Stomach smooth muscle (tissue), 2 donors: ENCODE measurements around the gene ARHGAP10.

Experiments
- H3K27ac ChIP-seq: one replicate; pipeline ENCODE4 v1.7.0; 2013; ENCODE audit warnings: mild to moderate bottlenecking, low read length, inconsistent platforms
- H3K27me3 ChIP-seq, 2 donors: one replicate each; pipeline ENCODE4 v1.7.0; 2013; ENCODE audit warnings: low read length in 2 of 2; ENCODE audit not compliant: insufficient read depth in 2 of 2, control insufficient read depth in 1 of 2
- H3K36me3 ChIP-seq, 2 donors: one replicate each; pipeline ENCODE4 v1.7.0; 2013; ENCODE audit warnings: low read length in 2 of 2; ENCODE audit not compliant: control insufficient read depth in 2 of 2, insufficient read depth in 2 of 2
- H3K4me1 ChIP-seq: one replicate; pipeline ENCODE4 v1.7.0; 2013; ENCODE audit warnings: low read length; ENCODE audit not compliant: control insufficient read depth, insufficient read depth
- H3K4me3 ChIP-seq, 2 donors: one replicate each; pipeline ENCODE4 v1.7.0; 2013; ENCODE audit warnings: low read length in 2 of 2
- H3K9ac ChIP-seq, 2 donors: one replicate each; pipeline ENCODE4 v1.7.0; 2013; ENCODE audit warnings: low read length in 2 of 2, mild to moderate bottlenecking in 1 of 2
- H3K9me3 ChIP-seq, 2 donors: one replicate each; pipeline ENCODE4 v1.7.0; 2013; ENCODE audit warnings: low read length in 2 of 2; ENCODE audit not compliant: control insufficient read depth in 2 of 2
- donor health status: healthy.
- donor health status: Pancreatic carcinoma.

Gene ARHGAP10

DNA sequence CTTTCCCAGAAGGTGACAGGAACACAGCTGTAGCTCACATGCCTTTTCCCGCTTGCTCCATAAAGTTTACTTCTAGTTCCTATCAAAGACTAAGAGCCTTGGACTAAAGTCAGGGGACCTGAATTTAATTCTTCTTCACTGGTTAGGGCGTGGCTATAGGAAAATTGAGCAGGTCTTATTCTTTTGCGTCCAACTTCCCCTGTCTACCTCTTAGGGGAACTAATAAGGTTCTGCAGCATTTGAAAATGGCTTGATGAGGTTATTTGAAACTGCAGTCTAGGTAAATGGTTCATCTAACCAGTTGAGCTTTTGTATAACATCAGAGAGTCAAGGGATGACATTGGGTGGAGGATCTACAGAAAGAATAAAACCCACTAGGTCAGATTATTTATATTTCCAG is 2.6 kb downstream of the ARHGAP10 start:
- no peaks in the 10 kb centered on the region for H3K27me3 ChIP-seq
- peak overlapping the region; percentile 97 to 98 for H3K4me3 ChIP-seq
- H3K9ac ChIP-seq, result peak overlapping the region; percentile 93
- peaks cover 13% of the 10 kb centered on the region for H3K4me1 ChIP-seq
- H3K27ac ChIP-seq, result peak overlapping the region; percentile 90
- no peaks in the 10 kb centered on the region for H3K36me3 ChIP-seq
- H3K9me3 ChIP-seq, result no peaks in the 10 kb centered on the region

DNA sequence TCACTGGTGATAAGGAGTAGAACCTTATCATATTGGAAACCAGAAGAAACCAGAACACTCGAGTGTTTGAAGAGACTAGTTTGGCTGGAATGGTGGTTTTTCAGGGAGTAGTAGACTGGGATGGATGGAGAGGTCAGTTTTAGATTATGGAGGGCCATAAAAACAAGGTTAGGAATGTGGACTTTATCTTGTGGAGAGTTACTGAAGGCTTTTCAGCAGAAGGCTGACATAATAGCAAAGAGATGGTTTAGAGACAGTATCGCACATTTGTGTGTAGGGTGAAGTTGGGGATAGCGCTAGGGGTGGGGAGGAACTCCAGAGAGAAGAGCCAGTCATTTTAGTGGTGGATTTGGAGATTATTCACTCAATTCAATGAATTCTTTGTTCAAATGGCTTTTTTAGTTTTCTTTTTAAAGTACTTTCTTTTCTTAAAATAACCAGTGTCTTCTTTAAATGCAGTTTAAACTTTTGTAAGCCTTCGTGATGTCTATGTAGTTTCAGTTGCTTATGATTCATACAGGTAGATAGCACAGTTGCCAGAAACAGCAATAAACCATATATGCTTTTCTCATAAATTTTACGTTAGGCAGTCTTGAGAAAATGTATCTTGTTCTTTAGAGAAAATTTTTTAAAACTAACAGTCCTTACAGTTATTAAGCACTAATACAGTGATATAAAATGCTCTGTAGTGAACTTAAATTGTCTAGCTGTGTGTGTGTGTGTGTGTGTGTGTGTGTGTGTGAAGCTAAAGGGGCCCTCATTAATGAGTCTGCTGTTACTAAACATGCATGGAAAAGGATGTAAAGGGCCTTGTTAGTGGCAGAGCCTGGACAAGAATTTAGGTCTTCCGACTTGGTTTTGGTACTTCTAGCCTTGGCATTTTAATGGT is 3.8 kb downstream of the ARHGAP10 start:
- no peaks in the 10 kb centered on the region for H3K36me3 ChIP-seq
- H3K9ac ChIP-seq, result no peak overlapping the region
- H3K4me1 ChIP-seq, result peaks cover 13% of the 10 kb centered on the region
- no peaks in the 10 kb centered on the region for H3K9me3 ChIP-seq
- peak overlapping the region; percentile 8 for H3K27ac ChIP-seq
- peak overlapping the region; percentile 49 to 98 for H3K4me3 ChIP-seq
- no peaks in the 10 kb centered on the region for H3K27me3 ChIP-seq

DNA sequence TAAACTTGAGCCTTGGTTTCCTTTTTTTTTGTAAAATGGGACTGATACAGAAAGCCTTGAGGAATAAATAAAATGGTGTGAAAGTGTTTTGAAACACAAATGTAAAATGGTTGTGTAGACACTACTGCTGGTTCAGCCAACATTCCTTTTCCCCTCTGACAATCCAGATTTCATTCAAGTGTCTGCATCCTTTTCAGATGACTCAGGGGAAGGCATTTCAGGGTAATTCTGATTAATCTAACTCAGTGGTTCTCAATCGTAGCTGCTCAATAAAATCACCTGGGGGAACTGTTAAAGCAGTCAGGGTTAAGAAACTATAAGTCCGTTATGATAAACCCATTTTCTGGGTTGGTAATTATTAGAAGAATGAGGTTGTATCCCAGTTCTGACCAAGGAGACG is 4.6 kb downstream of the ARHGAP10 start:
- Histone ChIP-seq H3K4me1 (peaks cover 13% of the 10 kb centered on the region), H3K27me3 (no peaks in the 10 kb centered on the region), H3K9me3 (no peaks in the 10 kb centered on the region), H3K4me3 (peak overlapping the region; percentile 17 to 98), H3K27ac (no peak overlapping the region), H3K9ac (no peak overlapping the region), H3K36me3 (no peaks in the 10 kb centered on the region)

GRCh38 chr4:147737623-147738022 is 5.7 kb downstream of the ARHGAP10 start:
- Histone ChIP-seq H3K9ac (no peak overlapping the region), H3K27ac (no peak overlapping the region), H3K4me3 (no peak overlapping the region), H3K27me3 (no peaks in the 10 kb centered on the region), H3K36me3 (no peaks in the 10 kb centered on the region), H3K4me1 (peaks cover 22% of the 10 kb centered on the region), H3K9me3 (no peaks in the 10 kb centered on the region)

DNA sequence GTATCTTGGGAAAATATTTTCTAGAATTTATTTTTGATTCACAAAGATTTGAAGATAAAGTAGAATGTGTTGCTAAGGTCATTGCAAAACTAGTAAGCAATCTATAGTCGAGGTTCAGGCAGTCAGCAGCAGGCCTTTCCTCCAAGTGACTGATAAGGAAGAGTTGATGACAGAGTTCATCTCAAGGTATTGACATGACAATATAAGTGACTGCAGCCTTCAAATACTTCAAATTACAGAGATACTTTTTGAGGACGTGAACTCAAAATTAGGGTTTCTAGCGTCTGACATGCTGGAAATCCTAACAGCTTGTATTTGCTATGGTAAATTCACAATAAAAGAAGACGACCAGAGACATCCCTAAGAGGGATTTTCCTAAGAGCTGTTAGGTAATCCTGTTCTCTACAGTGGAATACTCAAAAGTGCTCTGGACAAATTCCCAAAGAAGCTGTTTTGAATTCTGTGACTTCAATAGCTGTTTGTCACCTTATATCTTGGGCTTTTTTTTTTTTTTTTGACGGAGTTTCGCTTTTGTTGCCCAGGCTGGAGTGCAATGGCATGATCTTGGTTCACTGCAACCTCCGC is 7.4 kb downstream of the ARHGAP10 start:
- H3K4me1 ChIP-seq, result peaks cover 19% of the 10 kb centered on the region
- no peak overlapping the region for H3K4me3 ChIP-seq
- no peak overlapping the region for H3K9ac ChIP-seq
- no peaks in the 10 kb centered on the region for H3K27me3 ChIP-seq
- H3K36me3 ChIP-seq, result no peaks in the 10 kb centered on the region
- no peak overlapping the region for H3K27ac ChIP-seq
- no peaks in the 10 kb centered on the region for H3K9me3 ChIP-seq

- Histone ChIP-seq H3K27ac (no peak overlapping the region), H3K27me3 (no peaks in the 10 kb centered on the region), H3K4me1 (peaks cover 28% of the 10 kb centered on the region), H3K9ac (no peak overlapping the region), H3K36me3 (no peaks in the 10 kb centered on the region), H3K9me3 (no peaks in the 10 kb centered on the region), H3K4me3 (no peak overlapping the region)
These were observed 8.3 kb downstream of the ARHGAP10 start for GRCh38 chr4:147740176-147740575.

DNA sequence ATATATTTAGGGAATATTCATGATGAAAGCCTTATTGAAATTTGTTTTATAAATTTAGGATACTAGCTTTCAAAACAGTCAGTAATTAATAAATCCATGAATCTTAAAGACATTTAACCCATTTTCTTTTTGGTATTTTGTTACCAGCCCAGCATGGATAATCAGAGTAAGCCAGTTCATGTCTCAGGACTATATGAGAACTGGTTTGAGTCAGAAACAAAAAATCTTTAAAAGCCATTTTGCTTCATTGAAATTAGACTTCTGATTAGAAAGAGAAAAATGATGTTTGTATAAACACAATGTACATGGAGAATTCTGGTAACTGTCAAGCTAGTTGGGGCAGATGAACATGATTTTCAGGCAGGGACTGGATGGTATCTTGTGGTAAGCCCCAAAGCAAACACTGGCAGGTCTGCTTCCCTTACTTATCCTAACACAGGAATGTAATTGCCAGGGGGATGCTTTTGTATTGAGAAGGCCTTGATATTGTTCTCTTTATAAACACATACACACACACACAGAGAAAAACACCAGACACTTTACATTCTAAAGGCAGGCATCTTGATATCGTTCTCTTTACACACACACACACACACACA is 9.4 kb downstream of the ARHGAP10 start:
- H3K27ac ChIP-seq, result peak overlapping the region; percentile 37
- no peak overlapping the region for H3K4me3 ChIP-seq
- H3K36me3 ChIP-seq, result no peaks in the 10 kb centered on the region
- peaks cover 28% of the 10 kb centered on the region for H3K4me1 ChIP-seq
- no peak overlapping the region for H3K9ac ChIP-seq
- H3K9me3 ChIP-seq, result no peaks in the 10 kb centered on the region
- H3K27me3 ChIP-seq, result no peaks in the 10 kb centered on the region

DNA sequence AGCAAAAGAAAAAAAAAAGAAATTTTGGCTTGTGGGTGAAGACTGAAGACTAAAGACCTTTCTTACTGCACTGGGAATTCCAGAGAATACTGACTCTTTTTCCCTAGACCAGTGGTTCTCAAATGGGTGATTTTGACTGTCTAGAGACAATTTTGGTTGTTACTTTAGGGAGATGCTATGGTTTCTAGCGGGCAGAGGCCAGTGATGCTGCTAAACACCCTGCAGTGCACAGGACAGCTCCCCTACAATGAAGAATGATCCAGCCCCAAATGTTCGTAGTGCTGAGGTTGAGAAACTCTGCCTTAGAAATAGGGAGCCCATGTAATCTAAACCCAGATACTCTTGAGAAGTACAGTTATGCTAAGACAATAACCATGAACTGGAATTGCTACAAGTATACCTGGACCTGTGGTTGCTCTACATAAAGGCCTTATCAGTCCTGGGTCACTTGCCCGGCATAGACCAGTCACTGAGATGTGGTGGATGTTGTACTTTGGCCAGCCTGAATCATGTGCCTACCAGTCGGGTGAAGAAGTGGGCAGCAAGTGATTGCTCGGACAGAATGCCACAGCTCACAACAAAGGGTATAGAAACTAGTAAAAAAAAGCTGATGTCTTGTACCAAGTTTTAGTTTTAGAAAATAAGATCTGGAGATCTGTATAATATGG is 16.0 kb downstream of the ARHGAP10 start:
- H3K4me1 ChIP-seq, result peaks cover 20% of the 10 kb centered on the region
- H3K9ac ChIP-seq, result no peak overlapping the region
- no peaks in the 10 kb centered on the region for H3K36me3 ChIP-seq
- H3K9me3 ChIP-seq, result no peaks in the 10 kb centered on the region
- no peaks in the 10 kb centered on the region for H3K27me3 ChIP-seq
- peak overlapping the region; percentile 24 for H3K27ac ChIP-seq
- H3K4me3 ChIP-seq, result no peak overlapping the region

DNA sequence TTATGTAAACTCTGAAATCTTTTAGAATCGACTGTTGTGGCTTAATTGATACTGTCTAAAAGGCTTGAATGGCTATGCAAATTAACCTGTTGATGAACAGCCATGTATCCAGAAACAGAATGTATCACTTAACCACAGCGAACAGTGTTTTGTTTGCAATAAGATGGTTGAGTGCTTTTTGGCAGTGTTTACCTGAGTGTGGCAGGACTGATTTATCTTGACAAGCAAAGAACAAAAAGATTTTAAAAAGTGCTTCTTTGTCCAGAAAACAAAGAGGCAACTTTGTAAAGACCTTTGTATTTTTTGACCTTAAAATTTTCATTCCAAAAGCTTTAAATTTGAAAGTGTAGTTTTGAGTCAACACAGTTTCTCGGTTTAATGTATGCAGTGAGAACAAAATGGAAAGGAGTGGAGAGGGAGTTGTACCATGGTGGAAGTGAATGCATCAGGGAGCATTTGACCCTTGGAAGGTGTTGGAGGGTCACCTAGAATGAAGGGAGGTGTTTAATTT is 18.0 kb downstream of the ARHGAP10 start:
- H3K36me3 ChIP-seq, result no peaks in the 10 kb centered on the region
- peak overlapping the region in 1 of 2 donors; percentile 0 for H3K9ac ChIP-seq
- H3K4me1 ChIP-seq, result peaks cover 23% of the 10 kb centered on the region
- no peaks in the 10 kb centered on the region for H3K9me3 ChIP-seq
- no peak overlapping the region for H3K27ac ChIP-seq
- H3K4me3 ChIP-seq, result no peak overlapping the region
- H3K27me3 ChIP-seq, result no peaks in the 10 kb centered on the region

GRCh38 chr4:147753047-147753446 is 21.2 kb downstream of the ARHGAP10 start:
- Histone ChIP-seq H3K27ac (peak overlapping the region; percentile 77), H3K36me3 (peaks cover 0 to 5% of the 10 kb centered on the region in 2 donors), H3K4me3 (no peak overlapping the region), H3K9ac (no peak overlapping the region), H3K27me3 (no peaks in the 10 kb centered on the region), H3K9me3 (no peaks in the 10 kb centered on the region), H3K4me1 (peaks cover 32% of the 10 kb centered on the region)
